Measurements from ENCODE around the gene SHB.

DNA sequence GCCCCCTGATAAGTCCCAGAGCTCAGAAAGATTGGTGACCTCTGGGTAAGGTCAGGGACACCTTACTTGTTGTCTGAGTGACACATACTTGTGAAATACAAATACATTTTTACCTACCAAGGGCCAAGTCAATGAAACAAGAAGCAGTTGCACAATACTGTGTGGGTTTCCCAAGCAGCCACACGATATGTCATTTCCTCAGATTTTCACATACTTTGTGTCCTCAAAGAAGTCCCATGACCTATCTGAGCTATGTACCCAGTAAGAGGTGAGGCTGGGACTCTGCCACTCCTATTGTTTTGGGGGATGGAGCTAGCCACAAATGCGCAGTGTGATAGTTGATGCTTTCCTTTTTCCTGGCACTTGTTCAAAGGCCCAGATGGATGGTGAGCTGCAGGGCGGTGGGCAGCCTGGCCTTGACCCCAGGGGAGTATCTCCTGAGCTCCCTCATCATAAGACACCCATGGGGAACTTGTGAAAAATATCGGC lies 160.3 kb downstream of the SHB start:
- TF ChIP-seq, protein P1, sequence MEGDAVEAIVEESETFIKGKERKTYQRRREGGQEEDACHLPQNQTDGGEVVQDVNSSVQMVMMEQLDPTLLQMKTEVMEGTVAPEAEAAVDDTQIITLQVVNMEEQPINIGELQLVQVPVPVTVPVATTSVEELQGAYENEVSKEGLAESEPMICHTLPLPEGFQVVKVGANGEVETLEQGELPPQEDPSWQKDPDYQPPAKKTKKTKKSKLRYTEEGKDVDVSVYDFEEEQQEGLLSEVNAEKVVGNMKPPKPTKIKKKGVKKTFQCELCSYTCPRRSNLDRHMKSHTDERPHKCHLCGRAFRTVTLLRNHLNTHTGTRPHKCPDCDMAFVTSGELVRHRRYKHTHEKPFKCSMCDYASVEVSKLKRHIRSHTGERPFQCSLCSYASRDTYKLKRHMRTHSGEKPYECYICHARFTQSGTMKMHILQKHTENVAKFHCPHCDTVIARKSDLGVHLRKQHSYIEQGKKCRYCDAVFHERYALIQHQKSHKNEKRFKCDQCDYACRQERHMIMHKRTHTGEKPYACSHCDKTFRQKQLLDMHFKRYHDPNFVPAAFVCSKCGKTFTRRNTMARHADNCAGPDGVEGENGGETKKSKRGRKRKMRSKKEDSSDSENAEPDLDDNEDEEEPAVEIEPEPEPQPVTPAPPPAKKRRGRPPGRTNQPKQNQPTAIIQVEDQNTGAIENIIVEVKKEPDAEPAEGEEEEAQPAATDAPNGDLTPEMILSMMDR (IDR thresholded peaks at IDR 0.05) = no peak
- no peak for TF ChIP-seq POLR2A (IDR thresholded peaks at IDR 0.05)

Data from body of pancreas (tissue), 4 donors.